Lung microvascular endothelial cell (primary cell): ENCODE measurements around the gene DNAJC12. TPM values are rescaled to one million over a fixed set of nuclear protein-coding genes. Genes with fewer than 3 reads are reported as not detected.
"Not testable (repeated sequence)": the region's sequence is repeated elsewhere in the genome, so short reads cannot be mapped to it uniquely, and the experiment has no call there.

Experiments used
- DNase-seq, 2 donors: peaks; one replicate each; pipeline versions ENCODE4 v3.0.0 to v3.0.0-alpha.2; 2010; ENCODE audit warnings: low read depth in 2 of 2
- total RNA-seq: library from RNA; depleted of rRNA; stranded (reverse); fragments of >200 nt; gene quantifications from 2 replicates; pipeline ENCODE4 v1.2.1, GENCODE V29; 2014

The DNAJC12 gene
- total RNA-seq, 1 donor from 2014 or later = 6.3 TPM

DNA sequence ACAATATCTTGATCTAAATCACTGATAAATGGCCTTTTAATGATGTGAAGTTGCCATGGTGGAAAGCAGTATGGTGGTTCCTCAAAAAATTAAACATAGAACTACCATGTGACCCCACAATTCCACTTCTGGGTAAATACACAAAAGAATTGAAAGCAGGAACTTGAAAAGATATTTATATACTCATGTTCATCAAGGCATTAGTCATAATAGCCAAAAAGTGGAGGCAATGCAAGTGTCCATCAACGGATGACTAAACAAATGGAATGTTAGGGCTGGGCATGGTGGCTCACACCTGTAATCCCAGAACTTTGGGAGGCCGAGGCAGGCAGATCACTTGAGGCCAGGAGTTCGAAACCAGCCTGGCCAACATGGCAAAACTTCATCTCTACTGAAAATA lies 2.0 kb upstream of the DNAJC12 start:
- DNase-seq = no peak

DNA sequence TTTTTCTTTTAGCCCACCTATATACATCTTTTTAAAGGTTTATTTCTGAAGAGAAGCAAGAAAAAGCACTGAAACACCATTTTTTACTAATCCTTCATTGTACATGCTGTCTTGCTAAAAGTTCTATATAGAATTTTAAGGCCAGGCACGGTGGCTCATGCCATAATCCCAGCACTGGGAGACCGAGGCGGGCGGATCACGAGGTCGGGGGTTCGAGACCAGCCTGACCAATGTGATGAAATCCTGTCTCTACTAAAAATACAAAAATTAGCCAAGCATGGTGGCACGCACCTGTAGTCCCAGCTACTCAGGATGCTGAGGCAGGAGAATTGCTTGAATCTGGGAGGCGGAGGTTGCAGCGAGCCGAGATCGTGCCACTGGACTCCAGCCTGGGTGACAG lies 1.5 kb upstream of the DNAJC12 start:
- not testable (repeated sequence) for DNase-seq

DNA sequence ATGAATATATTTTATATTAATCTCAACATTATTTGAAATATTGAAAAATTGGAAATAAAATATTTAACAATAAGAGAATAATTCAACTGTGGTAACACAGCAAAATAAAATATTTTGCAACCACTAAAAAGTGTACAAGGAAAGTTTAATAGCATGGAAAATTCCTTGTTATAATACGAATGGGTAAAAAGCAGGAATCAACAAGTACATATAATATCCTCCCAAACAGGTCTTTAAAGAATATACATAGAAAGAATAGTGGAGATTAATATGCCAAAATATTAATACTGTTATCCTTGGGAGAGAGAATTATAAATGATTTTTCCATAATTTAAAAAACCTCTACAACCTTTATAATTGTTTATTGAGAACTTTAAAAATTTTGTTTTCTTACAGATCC lies 1.0 kb downstream of the DNAJC12 start:
- no peak for DNase-seq

DNA sequence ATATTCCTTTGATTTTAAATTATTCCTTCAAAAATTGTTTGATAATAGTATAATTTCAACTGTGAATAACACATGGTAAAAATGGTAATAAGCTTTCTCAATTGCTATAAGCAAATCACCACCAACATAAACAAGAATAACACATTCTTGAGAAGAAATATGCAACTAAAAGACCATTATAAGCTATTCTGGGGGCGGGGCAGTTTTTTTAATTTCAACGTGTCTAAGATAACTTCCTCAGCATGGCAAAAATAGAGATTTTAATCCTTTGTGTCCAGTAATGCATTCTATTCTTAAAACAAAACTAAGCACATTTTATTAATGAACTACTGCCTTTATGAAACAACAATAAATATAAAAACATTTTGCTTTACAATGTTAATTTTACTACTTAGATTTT lies 1.5 kb downstream of the DNAJC12 start:
- no peak for DNase-seq

DNA sequence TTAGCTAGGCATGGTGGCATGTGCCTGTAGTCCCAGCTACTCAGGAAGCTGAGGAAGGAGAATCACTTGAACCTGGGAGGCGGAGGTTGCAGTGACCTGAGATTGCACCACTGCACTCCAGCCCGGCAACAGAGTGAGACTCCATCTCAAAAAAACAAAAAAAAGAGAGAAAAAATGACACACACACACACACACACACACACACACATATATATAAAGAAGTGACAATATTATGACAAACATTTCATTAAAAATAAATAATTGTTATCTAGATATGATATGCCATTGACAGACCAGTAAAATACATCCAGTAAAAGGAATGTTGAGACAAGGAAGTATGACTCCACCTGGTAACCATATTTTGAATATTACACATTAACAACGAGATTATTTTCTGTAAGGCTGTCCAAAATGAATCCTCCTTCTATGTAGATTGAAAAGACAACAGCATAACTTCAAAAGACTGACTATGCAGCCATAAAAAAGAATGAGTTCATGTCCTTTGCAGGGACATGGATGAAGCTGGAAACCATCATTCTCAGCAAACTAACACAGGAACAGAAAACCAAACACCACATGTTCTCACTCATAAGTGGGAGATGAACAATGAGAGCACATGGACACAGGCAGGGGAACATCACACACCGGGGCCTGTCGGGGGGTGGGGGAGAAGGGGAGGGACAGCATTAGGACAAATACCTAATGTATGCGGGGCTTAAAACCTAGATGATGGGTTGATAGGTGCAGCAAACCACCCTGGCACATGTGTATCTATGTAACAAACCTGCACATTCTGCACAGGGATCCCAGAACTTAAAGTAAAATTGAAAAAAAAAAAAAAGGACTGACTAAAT lies 2.2 kb downstream of the DNAJC12 start:
- DNase-seq = not testable (repeated sequence)

DNA sequence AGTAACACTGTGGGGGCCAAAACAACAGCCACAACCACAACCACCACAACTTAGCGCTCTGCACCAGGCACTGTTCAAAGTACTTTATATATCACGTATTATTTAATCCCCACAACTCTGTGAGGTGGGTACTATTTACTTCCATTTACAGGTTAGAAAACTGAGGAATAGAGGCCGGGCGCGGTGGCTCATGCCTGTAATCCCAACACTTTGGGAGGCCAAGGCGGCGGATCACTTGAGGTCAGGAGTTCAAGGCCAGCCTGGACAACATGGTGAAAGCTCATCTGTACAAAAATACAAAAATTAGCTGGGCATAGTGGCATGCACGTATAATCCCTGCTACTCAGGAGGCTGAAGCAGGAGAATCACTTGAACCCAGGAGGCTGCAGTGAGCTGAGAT lies 3.6 kb downstream of the DNAJC12 start:
- no peak for DNase-seq

DNA sequence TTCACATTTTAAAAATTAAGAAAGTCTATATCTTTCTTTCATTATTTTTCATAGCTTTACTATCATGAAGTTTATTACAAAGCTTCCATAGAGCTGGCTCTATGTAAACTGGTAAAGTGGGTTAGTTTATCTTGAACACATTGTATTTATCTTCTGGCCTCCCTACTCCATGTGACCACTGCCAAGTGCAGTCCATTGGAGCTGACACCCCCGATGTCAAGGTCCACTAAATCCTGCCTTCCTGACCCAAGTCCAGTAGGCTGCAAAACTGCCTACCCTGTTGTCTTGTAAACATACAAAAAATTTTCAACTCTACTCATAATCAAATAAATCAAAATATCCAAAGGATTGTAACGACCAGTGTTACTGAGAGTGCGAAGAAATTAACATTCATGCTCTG lies 10.2 kb downstream of the DNAJC12 start:
- no peak for DNase-seq

DNA sequence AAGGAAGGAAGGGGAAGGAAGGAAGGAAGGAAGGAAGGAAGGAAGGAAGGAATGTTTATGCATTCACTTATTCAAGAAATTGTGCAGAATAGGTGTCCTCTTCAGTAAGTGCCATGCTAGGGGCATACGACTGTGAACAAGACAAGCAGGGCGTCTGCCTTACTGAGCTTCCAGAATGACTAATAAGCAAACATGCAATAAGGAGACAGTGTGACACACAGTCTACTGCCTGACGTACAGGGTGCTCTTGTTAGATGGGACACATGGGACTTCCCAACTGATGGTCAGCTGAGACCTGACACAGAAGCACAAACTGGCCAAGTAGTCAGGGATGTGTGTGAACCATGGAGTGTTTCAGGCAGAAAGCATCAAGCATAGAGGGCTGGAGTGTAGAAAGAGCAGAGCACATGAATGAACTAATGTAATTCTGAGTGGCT lies 18.2 kb downstream of the DNAJC12 start:
- peak in 1 of 2 donors; percentile 28 for DNase-seq

DNA sequence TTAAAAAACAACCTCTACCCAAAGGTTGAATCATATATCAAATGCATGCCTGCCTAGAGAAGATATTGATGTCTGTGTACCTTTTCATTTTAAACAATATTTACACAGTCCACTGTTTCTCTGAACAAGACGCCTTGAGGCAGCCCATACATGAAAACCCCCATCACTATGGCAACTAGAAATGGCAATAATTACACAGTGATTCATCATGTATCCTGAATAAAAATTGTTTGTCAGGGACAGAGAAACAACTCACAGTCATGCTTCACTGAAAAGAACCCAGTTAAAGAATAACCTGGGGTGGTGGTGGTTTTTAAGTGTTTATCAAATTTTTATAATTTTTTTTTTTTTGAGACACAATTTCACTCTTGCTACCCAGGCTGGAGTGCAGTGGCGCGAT lies 19.7 kb downstream of the DNAJC12 start:
- peak; percentile 21 to 54 for DNase-seq

DNA sequence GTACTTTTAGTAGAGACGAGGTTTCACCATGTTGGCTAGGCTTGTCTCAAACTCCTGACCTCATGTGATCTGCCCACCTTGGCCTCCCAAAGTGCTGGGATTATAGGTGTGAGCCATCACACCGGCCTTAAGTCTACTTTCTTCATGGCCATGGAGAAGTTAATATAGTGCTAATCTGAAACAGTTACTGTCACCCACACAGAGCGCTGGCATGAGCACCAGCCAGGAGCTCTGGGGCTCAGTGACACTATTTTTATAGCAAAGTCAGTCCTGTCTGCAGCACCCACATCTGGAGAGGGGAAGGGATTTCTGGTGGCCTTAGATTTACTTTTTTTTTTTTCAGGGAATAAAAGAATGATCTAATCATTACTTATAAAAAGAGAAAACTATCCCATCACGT lies 21.3 kb downstream of the DNAJC12 start:
- no peak for DNase-seq

DNA sequence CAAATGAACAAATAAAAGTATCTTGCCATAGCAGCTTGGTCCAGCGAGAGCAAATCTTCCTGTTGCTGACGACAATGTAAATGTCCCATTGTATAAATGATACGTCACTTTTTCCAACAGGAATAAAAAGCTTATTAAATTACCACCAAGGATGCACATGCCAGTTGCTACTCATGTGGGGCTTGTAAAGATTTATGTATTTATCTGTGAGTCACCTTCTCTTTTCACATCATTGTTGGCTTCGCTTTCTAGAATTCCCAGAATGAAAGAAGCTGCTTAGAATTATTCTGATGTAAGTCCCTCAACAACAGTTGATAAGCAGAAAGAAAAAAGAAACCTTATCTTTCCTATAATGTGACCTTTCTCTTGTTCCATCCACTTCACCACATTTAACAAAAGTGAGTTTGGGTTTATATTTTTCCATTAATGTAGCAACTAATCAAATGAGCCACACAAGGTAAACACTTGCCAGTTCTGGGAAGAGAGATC lies 22.4 kb downstream of the DNAJC12 start:
- DNase-seq = peak in 1 of 2 donors; percentile 57

DNA sequence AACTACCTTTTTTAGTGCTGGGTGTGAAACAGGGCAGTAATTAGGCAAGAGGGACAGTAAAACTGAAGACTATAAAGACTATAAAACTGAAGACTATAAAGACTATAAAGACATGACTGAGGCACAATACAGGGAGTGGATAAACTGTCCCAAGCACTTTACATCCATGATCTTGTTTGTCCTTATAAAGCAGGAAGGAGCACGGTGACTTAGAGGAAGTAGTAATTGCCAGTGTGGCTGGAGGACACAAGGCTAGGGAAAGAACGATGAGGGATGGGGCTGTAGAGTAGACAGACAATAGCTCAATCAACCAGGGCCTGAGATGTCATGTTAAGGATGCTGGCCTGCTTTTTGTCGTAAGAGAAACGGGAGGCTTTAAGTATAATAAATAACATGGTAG lies 26.0 kb downstream of the DNAJC12 start:
- no peak for DNase-seq

DNA sequence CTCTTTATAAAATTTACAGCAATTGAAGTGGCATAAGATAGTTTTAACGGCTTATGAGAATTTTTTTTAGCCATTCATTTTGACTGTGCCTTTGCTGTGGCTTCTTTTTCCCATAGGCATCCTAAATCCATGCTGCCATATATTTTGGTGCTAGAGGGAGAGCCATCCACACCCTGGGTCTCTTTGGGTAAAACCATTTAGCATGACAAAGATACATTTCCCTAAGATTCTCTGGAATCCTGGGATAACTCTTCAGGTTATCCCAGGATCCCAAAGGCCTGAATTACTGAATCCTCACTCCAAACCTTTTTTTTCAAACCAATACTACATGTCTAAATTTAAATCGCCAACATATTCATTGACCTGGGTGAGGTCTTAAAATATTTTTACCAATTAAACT lies 28.9 kb downstream of the DNAJC12 start:
- no peak for DNase-seq

DNA sequence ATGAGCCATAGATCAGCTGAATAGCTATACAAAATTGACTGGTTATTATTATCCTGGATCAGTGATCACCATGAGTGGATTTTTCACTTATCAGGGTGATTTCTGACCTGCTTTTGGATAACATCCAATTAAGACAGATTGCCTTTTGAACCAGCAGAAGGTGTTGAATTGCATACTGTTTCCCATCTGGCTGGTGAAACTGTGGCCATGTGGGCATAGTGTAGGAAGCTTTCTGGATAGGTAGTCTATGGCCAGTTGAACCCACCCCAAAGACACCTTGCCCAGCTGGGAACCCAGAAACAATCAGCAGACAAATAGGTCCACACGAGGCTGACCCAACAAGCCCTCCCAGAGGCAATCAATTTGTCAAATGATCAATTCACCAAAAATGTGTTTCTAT lies 29.3 kb downstream of the DNAJC12 start:
- no peak for DNase-seq

DNA sequence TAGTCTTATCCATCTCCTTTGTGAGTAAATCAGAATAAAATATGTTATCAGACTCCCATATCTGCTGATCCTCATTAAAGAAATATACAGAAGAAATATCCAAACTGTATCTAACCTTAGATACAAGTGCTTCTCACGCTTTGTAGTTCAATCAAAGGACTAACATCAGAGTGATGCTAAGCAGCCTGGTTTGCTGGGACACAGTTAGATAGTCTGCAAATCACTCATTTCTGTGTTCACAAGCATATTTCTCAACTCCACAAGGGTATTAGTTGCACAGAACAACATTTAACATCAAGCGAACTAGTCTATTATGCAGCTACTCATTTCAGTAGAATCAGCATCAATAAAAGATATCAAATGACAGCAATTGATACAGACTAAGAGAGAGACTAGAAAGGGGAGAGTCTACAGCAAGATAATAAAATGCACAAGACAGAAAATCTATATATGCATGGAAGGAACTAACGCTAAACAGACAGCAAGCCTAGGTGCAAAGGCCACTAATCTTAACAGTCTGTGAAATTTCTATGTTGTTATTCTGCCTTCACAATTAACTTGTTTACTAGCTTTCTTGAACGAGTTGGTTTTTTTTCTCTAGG lies 30.0 kb downstream of the DNAJC12 start:
- DNase-seq = no peak

DNA sequence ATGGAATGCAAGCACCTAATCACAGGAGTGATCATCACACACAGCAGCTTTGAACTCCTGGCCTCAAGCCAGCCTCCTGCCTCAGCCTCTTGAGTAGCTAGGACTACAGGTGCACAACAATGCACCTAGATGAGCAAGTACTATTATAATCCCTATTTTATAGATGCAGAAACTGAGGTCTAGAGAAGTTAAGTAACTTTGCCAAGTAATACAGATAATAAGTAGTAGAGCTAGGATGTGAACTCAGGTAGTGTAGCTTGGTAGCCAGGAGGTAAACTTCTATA lies 33.7 kb downstream of the DNAJC12 start:
- no peak for DNase-seq

DNA sequence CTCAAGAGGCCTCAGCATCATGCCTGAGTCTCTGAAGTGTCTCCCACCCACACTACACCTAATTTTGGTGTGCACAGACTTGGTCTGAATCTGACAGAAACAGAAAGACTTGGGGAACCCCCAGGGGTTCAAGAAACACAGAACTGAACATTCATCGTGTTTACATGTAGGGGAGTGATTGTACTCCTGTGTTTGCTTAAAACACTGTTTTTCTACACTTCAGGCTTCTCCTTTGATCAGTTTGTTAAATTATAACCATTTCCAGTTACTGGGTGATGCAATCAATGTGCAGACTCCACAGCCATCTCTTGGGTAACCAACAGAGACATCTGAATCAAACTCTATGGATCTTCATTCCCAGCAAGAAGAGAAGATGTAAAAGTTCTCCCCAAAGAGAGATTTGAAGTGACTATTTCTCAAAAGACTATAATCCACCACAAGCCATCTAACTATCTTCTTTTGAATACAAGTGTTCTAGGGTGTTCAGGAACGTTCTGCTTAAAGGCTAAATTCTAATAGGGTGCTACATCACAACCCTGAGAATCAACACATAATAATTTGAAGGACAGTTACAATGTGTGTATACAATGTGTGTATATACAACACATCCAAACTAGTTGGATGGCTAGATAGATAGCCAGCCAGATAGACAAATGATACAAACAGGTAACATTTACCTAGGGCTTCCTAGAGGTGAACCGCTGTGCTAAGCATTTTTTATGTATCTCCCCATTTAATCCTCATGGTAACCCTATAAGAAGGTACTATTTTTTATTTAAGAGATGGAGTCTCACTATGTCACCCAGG lies 34.2 kb downstream of the DNAJC12 start:
- DNase-seq = no peak

DNA sequence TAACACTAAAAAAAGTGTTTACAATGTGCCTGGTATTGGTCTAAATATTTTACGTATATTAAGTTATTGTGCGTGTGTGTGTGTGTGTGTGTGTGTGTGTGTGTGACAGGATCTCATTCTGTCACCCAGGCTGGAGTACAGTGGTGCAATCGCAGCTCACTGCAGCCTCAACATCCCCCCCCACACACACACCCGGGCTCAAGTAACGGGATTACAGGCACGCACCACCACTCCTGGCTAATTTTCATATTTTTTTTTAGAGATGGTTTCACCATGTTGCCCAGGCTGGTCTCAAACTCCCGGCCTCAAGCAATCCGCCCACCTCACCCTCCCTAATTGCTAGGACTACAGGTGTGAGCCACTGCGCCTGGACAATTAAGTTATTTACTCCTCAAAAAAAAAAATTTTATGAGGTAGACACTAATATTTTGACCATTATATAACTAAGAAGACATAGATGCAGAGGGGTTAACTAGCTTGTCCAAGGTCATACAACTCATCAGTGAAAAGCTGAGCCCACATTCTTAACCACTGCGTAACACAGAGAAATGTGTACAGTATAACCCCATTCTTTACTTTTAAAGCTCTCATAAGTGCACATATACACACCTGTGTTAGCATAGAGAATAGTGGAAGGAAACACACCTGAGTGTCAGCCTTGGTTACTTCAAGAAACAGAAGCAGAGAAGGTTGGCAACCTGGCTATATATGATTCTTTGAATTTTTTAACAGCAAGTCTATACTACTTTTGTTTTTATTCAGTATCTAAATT lies 35.0 kb downstream of the DNAJC12 start:
- no peak for DNase-seq

DNA sequence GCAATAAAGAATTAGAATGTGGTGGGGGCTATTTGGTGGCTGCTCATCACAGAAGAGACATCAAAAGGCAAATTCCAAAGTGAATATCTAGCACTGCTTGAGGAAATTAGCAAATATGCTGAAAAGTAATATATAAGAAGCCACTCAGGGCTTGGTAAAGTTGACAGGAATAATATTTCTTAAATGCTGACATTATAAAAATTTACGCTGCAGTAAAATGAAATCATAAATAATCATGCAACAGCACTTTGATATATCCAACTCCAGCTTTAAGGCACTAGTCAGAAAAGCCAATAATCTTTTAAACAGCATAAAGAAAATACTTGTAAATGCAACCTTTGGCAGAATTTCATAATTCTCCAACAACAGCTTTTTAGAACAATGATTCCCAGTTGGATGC lies 36.9 kb downstream of the DNAJC12 start:
- no peak for DNase-seq

DNA sequence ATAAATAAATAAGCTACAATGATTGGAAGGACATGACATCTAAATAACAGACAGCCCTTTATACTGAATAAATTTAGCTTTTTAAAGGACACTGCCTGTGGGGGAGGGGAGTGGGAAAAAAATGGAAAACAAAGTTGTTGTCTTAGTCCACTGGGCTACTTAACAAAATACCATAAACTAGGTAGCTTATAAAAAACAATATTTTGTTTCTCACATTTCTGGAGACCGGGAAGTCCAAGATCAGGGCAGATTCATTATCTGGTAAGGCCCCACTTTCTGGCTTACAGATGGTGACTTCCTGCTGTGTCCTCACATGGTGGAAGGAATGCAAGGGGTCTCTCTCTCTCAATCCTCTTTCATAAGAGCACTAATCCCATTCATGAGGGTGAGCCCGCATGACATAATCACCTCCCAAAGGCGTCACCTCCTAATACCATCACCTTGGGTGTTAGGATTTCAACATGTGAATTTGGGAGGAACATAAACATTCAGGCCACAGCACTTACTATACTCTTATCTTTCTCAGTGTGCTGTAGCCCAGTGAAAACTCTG lies 43.0 kb downstream of the DNAJC12 start:
- no peak for DNase-seq

DNA sequence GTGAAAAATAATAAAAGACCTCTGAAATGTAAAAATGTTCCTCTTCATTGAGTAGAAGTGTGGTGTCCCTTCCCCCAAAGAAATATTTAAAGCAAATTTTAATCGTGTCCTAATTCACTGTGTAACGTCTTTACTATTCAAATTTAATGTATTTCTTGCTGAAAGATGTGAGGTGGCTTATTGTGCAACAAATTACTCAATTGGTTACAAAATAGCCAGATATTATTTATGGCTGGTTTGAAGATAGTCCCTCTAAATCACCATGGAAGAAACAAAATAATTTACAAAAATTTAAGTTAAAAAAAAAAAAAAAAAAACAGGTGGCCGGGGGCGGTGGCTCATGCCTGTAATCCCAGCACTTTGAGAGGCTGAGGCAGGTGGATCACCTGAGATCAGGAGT lies 43.7 kb downstream of the DNAJC12 start:
- no peak for DNase-seq
